Measurements from ENCODE around the gene CD7.

GRCh38 chr17:82323514-82324234 lies 6.3 kb upstream of the CD7 start:
- TF ChIP-seq OSR1 (CRISPR knock-in tag; IDR thresholded peaks at IDR 0.05) (no peak), RARB (CRISPR knock-in tag; IDR thresholded peaks at IDR 0.05) (no peak), ESRRG (CRISPR knock-in tag; IDR thresholded peaks at IDR 0.05) (no peak), ZFP3 (CRISPR knock-in tag; IDR thresholded peaks at IDR 0.05) (no peak), ARNTL (CRISPR knock-in tag; IDR thresholded peaks at IDR 0.05; ENCODE audit: borderline replicate concordance, low read depth) (no peak), ZFP30 (CRISPR knock-in tag; IDR thresholded peaks at IDR 0.05) (no peak), SNAI2 (CRISPR knock-in tag; IDR thresholded peaks at IDR 0.05) (no peak), BACH2 (CRISPR knock-in tag; IDR thresholded peaks at IDR 0.05; ENCODE audit: borderline replicate concordance) (no peak), ZNF8 (CRISPR knock-in tag; IDR thresholded peaks at IDR 0.05) (no peak), ZNF565 (CRISPR knock-in tag; conservative IDR thresholded peaks at IDR 0.05; ENCODE audit: low read depth) (no peak), TOX (CRISPR knock-in tag; IDR thresholded peaks at IDR 0.05; ENCODE audit: borderline replicate concordance) (no peak), ZNF70 (CRISPR knock-in tag; IDR thresholded peaks at IDR 0.05) (no peak), PPARA (CRISPR knock-in tag; IDR thresholded peaks at IDR 0.05; ENCODE audit: borderline replicate concordance) (no peak), ZC3H10 (CRISPR knock-in tag; IDR thresholded peaks at IDR 0.05) (no peak)
